ENCODE data around the gene PDE10A. TPM values are rescaled to one million over a fixed set of nuclear protein-coding genes. Genes with fewer than 3 reads are reported as not detected.
A peak's percentile ranks its signal among the peaks of the same experiment; 100 is the strongest.

The PDE10A gene
- total and polyA plus RNA-seq, 2 of the 4 experiments (the other 2 are of a cell fraction) = 3.4 to 12.4 TPM

- peaks cover 26% of the 10 kb centered on the region for H4K20me1 ChIP-seq (ENCODE audit: insufficient read depth, low read length)
These were observed 6.3 kb downstream of the PDE10A start for GRCh38 chr6:165656581-165657324.

More at GRCh38 chr6:165656581-165657324, 6.3 kb downstream of the PDE10A start:
- no peak overlapping the region for H2BK120ac ChIP-seq (ENCODE audit: low read depth, low read length)
- no peak overlapping the region for H2BK20ac ChIP-seq (ENCODE audit: low read depth, low read length)
- POLR2A ChIA-PET (ENCODE audit: unreplicated experiment) = no interaction called here
- H3K79me1 ChIP-seq (ENCODE audit: low read depth in 1 of 2, low read length in 2 of 2) = peaks cover 18 to 62% of the 10 kb centered on the region in 2 experiments; a peak in 3 of 4 replicates
- H3K4me1 ChIP-seq (ENCODE audit: control insufficient read depth, insufficient read depth, low read length) = peaks cover 9% of the 10 kb centered on the region
- H4K8ac ChIP-seq (ENCODE audit: low read depth in 2 of 2, low read length in 2 of 2) = no peak overlapping the region; a peak in 1 of 4 replicates
- H2BK15ac ChIP-seq (ENCODE audit: low read depth, low read length) = no peak overlapping the region
- no peak for ATAC-seq (ENCODE audit: low read depth)
- TF ChIP-seq CHD1 (IDR thresholded peaks at IDR 0.05; ENCODE audit: low read depth, low read length) (no peak), ELK1 (IDR thresholded peaks at IDR 0.05; ENCODE audit: borderline replicate concordance, low read depth, low read length) (no peak)
- H3K4me2 ChIP-seq (ENCODE audit: low read depth, low read length) = no peak overlapping the region
- no TSS peak for BruUV-seq (replicated peaks)
- intact Hi-C loops (cut with micrococcal nuclease) (no loop called here), dilution Hi-C loops (cut with HindIII; ENCODE audit: low sequenced_read_pairs, unreplicated experiment) (no loop called here), in situ Hi-C loops (cut with MboI; ENCODE audit: low sequenced_read_pairs) (no loop called here)
- H3K9me1 ChIP-seq (ENCODE audit: insufficient read depth, low read length) = peaks cover 11% of the 10 kb centered on the region; the same call in 1 of the 2 replicates
- no peak overlapping the region for H3K23ac ChIP-seq (ENCODE audit: low read depth, low read length)
- CTCF ChIA-PET = interaction anchor here (0.9 kb wide), 1 partner anchor 198 kb away, joined by 4 read pairs; no protein-coding TSS in a partner anchor
- no peaks in the 10 kb centered on the region for H3K9me3 ChIP-seq (ENCODE audit: control insufficient read depth, insufficient read depth, low read length)
- no peak overlapping the region for H2AK5ac ChIP-seq (ENCODE audit: low read depth, low read length)
- H3K27me3 ChIP-seq (ENCODE audit: control insufficient read depth, insufficient read depth, low read length) = no peaks in the 10 kb centered on the region
- H3K18ac ChIP-seq (ENCODE audit: low read depth, low read length) = 0 out of 2 replicates have a peak overlapping the region, but pooled peaks have one; percentile 5
- H3K14ac ChIP-seq (replicated peaks; ENCODE audit: low read depth, low read length) = no peak overlapping the region
- no peak overlapping the region for H3K4ac ChIP-seq (ENCODE audit: low read depth, low read length)
- no peak overlapping the region for H3K56ac ChIP-seq (ENCODE audit: extremely low read depth, insufficient read depth, low read length)
- no peak overlapping the region for H2AFZ ChIP-seq (replicated peaks; ENCODE audit: low read length, poor library complexity)
- no peak overlapping the region for H3K27ac ChIP-seq (ENCODE audit: insufficient read depth, low read length)
- no peak overlapping the region for H4K5ac ChIP-seq (ENCODE audit: low read depth, low read length)
- no peak for DNase-seq
- H3K36me3 ChIP-seq (ENCODE audit: control insufficient read depth, insufficient read depth, low read length) = peaks cover 2% of the 10 kb centered on the region; the same call in 1 of the 2 replicates
- 97% methylated on average over 5 of the region's 8 CpGs; no CpG with 5 or more reads in 1 of the 2 experiments for WGBS, 2 experiments (ENCODE audit: extremely low coverage in 2 of 2, insufficient read length in 1 of 2)
- H3K4me3 ChIP-seq (ENCODE audit: insufficient read depth, low read depth, low read length) = no peak overlapping the region
- no peak overlapping the region for H2AK9ac ChIP-seq (replicated peaks; ENCODE audit: low read depth, low read length, poor library complexity)
- H3K9ac ChIP-seq (ENCODE audit: low read depth, low read length) = no peak overlapping the region
- no peak overlapping the region for H2BK5ac ChIP-seq (ENCODE audit: low read depth, low read length, poor library complexity, severe bottlenecking)
- H4K91ac ChIP-seq (ENCODE audit: insufficient read depth, low read depth, low read length) = no peak overlapping the region
